Measurements from ENCODE around the gene SLC6A3.
"Not testable (repeated sequence)": the region's sequence is repeated elsewhere in the genome, so short reads cannot be mapped to it uniquely, and the experiment has no call there.

SLC6A3 gene

DNA sequence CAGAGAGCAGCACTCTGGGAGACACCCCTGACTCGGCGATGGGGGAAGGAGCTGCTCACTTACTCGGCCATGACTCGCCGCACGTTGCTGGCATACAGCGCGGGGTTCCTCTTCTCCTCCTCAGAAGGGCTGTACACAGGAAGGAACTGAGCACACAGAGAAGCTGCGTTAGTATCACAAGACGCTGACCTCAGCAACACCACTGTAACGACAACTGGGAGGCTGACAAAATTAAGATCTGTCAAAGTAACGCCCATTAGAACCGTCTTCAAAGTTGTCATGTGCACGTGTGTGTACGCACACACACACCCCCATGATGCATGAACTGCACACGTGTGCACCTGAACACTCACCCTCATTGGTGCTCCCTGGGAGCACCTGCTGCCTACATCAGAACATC is 32.1 kb upstream of the SLC6A3 start:
- FAIRE-seq: no peak

DNA sequence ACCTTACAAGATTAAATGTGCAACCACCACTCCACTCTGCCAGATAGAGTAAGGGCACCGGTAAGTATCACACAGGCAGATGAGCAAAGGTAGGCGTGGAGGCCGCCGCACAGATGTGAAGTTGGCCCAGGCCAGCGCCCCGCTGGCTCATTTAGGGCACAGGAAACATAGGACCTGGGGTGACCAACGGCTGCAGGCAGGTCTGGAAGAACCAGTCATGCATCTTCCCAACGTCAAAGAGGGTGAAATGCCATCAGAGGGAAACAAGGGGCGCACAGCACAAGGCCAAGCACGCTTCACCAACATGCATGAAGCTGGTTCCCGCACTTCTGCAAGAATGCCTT is 31.7 kb upstream of the SLC6A3 start:
- no peak for FAIRE-seq

DNA sequence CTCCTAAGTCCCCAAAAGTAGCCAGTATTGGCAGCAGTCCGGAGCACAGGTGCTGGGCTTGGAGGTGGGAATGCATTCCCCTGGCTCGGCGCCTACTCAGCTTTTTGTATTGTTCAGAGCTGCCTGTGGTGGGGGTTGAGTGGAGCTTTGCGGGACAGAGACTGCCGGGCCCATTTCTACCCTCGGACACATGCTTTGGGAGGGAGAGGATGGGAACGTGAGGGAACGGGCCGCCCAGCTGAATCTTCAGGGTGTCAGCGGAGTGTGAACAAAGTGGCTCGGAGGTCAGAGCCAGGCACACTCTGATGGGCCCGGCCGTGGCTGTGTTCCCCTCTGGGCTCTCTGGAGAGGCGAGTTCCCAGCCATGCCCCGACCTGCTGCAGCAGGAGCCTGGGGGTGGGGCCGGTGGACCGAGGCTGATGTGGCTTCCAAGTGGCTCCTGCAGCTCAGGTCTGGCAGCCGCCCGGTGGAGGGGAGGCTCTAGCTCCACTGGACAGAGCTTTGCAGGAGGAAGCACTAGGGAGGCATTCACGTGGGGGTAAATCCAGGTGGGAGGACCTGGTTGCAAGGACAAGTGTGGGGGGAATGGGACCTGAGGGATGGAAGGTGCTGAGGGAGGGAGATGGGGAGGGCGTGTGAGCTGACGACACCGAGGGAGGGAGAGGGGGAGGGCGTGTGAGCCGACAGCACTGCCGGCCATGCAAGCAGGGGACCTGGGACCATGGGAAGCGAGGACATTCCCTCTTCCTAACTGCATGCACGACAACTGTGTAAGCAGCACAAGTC is 31.1 kb upstream of the SLC6A3 start:
- FAIRE-seq: no peak

DNA sequence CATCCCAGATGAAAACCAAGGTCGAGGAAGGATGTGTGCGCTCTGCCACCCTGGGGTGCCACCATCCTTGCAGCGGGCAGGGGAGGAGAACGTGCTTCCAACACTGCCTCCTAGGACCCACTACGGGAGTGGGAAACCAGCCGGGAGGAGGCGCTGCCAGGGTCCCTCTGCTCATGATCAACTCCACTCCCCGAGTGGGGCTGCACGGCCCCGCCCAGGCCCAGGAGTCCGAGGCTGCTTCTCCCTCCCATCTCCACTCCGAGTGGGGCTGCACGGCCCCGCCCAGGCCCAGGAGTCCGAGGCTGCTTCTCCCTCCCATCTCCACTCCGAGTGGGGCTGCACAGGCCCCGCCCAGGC is 30.3 kb upstream of the SLC6A3 start:
- FAIRE-seq: not testable (repeated sequence)

DNA sequence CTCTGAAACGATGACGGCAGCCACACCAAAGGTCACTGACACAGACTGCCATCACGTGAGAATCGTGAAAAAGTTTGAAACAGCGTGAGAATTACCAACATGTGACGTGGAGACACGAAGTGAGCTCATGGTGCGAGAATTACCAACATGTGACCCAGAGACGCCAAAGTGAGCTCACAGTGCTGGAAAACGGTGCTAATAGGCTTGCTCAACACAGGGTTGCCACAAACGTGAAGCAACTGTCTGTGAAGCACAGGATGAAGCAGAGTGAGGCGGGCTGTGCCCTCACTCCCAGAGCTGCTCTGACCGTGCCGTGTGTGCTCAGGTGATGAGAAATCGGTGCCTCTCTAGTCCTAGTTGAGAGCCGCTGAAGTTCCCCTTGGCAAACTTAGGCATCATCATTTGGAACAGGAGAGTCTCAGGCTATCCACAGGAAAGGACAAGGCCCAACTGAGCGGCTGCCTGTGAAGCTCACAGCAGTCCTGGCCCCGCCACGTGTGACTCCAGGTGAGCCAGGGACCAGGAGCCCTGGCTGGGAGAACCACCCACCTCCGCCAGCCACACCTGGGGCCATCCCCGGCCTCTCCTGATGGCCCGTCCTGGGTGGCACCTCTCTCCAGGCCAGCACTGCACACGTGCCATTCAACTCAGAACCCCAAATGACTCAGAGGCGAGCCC is 29.8 kb upstream of the SLC6A3 start:
- FAIRE-seq: no peak

DNA sequence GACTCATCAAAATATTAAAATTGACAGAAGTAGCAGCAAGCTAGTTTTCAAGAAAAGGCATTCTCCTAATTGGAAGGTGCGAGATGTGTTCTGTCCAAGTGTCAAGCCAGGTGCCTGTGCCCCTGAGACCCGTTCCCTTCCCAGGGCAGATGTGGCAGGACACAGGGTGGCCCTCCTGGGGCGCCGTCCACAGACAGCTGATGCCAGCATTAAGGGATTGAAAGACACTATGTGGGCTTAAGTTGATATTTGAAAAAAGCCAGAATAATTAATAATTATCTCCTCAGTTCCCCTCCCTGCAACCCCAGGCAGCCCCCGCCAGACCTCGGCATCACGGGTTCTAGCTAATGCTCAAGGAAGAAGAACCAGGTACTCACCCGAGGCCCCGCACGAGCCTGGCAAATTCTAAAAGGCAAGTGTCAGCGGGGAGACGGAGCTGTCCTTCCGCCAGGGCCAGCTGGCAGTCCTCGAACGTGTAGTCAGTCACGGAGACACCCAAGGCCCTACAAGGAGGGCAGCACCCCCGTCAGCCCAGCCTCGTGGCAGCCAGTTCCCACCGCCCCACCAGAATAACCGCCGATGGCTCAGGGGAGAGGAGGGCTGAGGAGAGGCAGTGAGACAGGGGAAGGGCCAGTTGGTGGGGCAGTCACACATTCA is 29.1 kb upstream of the SLC6A3 start:
- no peak for FAIRE-seq

DNA sequence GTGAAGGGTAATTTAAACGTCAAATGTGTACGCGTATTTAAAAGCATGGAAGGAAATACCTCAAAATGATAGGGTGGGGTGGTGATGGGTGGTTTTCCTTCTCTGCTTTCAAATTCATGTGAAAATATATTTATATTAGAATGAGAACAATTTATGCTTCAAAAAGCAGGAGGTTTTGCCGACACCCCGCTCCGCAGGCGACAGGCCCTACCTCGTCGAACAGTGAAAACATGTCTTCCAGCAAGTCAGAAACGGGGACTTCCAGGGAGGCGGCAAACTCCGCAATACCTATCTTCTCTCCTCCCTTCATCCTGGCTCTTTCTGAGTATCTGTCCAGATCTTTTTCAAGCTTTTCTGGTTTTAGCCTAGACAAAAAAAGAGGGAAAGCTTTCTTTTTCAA is 28.5 kb upstream of the SLC6A3 start:
- FAIRE-seq: no peak

DNA sequence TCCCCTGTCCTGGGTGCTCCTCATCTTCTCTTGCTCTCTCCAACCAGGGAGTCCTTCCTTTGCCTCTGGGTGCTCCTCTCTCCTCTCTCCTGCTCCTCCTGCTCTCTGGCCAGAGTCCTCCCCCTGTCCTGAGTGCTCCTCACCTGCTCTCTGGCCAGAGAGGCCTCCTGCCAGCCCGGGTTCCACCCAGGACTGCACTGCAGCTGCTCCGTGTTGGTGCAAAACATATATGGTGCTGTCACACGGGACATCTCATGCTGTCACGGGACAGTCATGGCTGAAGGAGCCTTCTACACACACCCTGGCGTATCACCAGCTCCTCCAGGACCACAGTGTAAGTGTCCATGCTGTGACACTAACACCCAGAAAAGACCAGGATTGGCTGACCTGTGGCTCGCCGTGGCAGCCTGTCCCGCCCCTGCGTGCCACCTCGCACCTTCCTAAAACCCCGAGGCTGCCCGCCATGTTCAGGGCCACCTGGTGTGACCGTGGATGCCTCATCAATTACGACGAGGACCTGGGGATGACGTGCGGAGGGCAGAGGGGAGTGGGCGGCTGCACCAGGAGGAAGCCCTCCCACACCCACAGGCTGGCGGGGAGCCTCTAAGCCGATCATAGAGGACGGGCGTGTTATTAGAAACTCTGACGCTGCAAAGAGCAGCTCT is 27.9 kb upstream of the SLC6A3 start:
- FAIRE-seq: no peak

DNA sequence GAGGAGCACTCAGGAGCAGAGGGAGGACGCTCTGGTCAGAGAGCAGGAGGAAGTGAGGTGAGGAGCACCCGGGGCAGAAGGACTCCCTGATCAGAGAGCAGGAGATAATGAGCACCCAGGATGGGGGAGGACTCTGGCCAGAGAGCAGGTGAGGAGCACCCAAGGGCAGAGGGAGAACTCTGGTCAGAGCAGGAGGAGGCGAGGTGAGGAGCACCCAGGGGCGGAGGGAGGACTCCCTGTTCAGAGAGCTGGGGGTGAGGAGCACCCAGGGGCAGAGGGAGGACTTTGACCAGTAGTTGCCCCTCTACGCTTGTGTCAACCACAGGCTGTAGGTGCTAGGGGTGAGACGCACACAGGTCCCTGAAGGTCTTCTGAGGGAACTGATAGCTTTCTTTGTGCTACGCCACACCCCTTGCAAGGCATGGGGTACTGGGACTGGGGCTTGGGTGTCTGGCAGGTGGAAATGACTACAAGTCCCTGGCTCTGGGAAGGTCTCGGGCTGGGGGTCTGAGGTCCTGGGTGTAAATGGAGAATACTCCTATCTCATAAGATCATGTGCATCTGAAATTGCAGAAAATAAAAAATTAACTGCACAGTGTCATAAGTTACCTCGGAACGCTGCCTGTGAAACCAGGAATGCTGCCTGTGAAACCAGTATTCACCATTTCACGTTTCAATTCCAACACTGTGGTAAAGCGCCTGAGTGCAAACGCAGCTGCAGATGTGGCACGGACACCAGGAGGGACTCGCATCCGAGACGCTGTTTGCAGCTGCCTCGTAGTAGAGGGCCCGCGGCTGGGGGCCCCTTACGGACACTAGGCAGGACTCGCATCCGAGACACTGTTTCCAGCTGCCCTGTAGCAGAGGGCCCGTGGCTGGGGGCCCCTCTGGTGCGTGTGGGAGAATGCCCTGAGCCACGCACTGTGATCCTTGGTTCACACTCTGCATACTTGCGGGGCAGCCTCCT is 27.0 kb upstream of the SLC6A3 start:
- no peak for FAIRE-seq

DNA sequence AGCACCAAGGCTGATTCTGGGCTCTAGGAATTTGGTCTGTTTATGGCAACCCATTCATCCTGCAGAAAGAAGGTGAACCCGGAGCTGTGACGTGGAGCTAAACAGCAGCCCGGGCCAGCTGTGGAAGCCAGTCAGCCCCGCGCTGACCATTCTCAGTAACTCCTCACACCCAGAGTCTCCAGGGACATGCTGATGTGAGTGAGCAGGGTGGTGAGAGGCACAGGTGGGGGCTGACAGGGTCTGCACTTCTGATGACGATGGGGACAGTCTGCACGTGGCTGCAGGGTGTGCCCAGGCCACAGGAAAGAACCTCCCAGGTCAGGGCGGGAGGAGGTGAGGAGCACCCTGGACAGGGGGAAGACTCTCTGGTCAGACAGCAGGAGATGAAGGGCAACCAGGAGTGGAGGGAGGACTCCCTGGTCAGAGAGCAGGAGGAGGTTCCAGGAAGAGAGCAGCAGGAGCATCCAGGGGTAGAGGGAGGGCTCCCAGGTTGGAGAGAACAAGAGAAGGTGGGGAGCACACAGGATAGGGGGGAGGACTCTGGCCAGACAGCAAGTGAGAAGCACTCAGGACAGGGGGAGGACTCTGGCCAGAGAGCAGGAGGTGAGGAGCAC is 26.1 kb upstream of the SLC6A3 start:
- no peak for FAIRE-seq

DNA sequence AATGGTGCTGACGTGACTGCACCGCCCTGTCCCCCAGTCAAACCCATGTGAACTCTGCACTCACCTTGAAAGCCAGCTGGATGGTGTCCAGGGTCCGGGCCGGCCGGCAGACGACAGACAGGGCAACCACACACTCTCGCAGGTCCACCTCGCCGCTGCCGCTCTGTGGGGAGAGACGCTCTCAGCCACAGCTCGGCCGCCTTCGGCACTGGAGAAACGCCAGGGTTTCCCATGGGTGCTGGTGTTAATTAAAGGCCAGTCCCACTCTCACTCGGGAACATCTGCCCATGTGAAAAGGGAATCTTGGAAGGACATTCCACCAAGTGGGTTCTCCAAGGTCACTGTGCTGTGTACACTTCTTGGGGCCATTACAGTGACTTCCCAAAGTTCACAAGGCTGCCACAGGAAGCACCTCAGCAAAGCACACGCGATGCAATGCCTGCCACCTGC is 25.5 kb upstream of the SLC6A3 start:
- FAIRE-seq: no peak

DNA sequence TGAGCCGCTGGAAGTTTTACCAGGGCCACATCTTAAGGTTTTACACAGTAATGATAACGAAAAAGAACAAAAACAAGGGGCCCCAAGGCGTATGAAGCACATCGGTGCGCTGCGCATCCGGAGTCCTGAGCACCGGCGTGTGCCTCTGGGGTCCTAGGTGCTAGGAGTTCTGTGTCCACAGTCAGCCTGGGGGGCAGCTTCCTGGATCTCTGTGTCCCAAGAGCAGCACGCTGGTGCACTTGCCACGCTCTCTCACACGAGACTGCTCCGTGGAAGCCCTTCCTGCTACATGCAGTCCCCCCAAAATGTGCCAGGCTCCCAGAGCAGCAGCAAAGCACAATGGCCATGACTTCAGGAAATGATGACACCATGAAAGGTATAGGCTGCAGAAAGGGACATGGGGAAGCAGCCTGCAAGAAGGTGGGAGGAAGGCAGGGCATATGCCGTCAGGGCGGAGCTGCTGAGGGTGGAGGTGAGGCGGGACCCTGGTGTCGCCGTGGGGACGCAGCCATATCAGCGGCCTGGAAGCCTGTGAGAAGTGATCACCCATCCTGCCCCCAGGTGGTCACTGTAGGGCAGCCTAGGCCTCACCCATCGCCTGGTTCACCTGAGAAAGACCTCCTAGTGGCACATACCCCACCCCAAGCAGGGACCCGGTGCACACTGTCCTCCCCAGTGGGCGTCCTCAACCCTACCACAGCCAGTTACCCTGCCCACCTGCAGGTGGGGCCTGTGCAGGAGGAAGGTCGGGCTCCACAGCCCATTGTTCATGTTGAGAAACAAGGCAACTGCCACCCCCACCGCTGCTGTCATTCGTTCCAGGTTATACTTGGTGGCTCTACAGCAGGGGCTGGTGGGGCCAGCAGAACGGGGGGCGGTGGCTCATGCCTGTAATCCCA is 23.6 kb upstream of the SLC6A3 start:
- FAIRE-seq: no peak

DNA sequence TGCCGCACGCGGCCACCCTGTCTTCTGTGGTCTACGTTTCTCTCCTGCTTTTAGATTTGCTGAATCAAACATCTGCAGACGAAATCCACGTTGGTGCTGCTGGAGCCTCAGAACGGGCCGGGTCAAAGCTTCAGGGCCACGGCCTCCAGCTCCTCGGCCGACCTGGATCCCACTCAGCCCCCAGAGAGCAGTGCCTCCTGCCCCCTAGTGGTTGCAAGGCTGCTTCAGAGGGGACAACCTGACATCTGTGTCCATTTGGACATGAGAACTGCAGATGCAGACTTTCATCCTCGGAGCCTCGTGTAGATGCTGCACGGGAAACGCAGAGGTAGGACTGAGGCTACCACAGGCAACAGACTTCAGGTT is 23.0 kb upstream of the SLC6A3 start:
- FAIRE-seq: no peak

DNA sequence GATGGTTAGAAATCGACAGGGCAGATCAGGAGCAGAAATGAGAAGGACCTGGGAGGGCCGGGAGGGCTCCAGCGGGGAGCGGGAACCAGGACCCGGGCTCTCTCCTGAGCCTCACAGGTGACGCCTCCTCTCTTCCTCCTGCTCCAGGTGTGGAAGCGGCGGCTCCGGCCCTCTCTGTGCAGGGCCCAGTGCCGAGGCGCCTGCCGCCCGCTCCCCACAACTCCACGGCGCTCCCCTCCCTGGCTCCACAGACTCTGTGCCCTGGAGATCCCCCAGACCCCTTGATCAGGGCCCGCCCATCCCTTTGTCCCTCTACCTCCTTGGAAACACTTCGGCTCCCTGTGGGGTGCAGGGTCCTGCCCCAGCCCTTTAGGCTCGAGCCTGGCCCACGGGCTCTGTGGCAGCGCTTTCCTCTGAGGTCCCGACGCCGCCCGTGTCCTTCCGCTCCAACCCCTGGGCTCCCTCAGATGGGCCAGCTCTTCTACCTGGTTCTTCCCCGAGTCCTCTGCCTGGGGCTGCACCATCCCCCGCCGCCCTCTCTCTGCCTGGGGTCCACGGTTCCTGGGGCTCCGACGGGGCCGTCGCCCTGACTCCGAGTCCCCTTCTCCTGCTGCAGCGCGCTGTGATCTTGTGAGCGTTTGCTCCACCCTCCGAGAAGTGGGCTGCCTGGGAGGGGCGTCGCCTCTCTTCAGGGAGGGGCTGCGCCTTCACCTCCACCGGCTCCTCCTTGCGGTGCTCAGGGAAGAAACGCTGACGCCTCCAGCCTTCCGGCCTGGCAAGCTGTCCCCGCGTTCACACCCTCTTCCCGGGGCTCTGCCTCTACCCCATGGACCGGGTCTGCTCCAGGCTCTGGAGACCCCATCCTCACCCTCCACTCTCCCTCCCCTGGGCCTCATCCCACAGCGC is 22.4 kb upstream of the SLC6A3 start:
- FAIRE-seq: no peak

DNA sequence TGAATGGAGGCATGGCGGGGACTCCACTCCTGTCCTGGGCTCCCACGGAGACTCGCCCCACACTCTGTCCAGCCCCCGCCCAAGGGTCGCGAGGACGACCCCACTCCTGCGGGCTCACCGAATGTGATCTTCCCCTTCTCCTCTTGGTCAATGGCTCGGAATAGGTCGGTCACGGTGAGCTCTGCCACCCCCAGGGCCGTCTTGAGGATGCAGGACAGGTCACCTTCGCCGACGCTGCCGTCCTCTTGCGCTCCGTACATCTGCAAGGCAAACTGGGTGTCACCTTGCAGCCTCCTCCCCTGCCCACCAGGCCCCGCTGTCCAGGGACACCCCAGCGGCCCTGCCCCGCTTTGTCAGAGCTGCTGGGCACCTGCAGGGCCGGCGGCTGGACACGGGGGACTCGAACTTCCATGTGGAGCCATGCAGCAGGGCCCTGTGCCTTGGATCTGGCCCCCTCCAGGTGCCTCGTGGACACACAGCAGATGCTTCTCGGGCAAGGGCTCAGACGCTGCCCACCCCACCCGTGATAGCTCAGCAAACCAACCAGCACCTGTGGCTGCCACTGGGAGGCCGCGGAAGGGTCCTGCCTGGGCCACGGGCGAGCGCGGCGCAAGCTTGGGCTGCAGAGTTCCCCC is 21.5 kb upstream of the SLC6A3 start:
- no peak for FAIRE-seq

DNA sequence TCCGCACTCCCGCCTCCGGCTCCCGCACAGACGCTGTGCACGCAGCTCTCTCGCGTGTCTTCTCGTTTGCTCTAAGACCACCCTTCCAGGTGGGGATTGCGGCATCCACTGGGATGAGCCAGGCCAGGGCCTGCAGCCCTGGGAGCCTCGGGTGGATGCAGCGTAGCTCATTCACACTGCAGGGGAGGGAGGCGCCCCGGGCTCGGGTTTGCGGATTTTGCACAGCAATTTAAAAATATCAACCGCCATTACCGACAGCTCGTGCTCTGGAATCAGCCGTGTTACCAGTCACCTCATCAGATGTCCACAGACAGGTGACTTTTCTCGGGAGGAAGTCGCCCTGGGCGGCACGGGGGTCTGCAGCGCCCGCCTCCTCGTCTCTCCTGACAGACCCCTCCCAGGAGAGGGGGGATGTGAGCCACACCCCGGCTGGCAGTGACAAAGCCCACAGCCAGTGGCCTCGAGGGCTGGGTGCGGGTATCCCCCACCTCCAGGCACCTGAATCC is 20.8 kb upstream of the SLC6A3 start:
- FAIRE-seq: no peak

DNA sequence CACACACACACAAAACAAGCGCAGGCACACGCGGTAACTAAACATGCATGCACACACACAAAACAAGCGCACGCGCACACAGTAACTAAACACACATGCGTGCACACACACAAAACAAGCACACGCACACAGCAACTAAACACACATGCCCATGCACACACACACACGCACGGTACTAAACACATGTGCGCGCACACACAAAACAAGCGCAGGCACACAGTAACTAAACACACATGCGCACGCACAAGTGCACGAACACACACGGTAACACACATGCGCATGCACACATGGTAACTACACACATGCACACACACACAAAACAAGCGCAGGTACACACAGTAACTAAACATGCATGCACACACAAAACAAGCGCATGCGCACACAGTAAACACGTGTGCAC is 19.9 kb upstream of the SLC6A3 start:
- no peak for FAIRE-seq

DNA sequence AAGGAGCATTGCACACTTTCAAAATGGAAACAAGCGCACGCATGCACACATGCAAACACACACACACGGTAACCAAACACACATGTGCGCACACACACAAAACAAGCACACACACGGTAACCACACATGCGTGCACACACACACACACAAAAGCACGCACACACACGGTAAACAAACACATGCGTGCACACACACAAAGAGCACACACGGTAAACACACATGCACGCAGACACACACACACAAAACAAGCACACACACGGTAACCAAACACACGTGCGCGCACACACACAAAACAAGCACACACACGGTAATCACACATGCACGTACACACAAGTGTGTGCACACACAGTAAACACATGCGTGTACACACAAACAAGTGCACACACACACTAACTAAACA is 19.3 kb upstream of the SLC6A3 start:
- no peak for FAIRE-seq

DNA sequence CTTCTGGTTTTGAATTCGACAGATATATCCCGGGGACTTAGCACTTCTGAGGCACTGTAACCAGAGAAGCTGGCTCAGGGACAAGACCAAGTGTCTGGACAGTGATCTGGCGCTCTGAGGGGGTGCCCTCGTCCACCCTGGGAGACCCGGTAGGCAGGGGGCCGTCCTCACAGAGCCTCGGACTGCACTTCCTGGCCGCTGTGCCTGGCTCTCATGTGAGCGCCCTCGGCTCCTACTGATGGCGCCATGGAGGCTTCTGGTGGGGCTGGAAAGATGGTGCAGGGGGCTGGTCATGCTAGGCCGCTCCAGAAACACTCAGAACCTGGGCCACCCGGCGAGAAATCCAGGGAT is 18.8 kb upstream of the SLC6A3 start:
- FAIRE-seq: no peak
